ENCODE data around the gene ABLIM1.

GRCh38 chr10:114688786-114689185 is 30.7 kb upstream of the ABLIM1 start:
- TF ChIP-seq SOX6 (IDR thresholded peaks at IDR 0.05) (no peak), SOX6 (CRISPR knock-in tag; IDR thresholded peaks at IDR 0.05) (no peak), EZH2 (conservative IDR thresholded peaks at IDR 0.05; ENCODE audit: low read depth, low read length) (no peak), HNF4A (CRISPR knock-in tag; IDR thresholded peaks at IDR 0.05) (no peak), TAF1 (CRISPR knock-in tag; IDR thresholded peaks at IDR 0.05) (no peak), ZNF563 (CRISPR knock-in tag; IDR thresholded peaks at IDR 0.05) (no peak)

Measured in HepG2 (cell line).